Activated CD4-positive, alpha-beta T cell treated with anti-CD3 and anti-CD28 coated beads, Interleukin-10, Interleukin-2, amounts not matched to agents 100 ng/mL and 50 ng/mL, durations not matched to agents 16 hours and 8 hours (primary cell): ENCODE measurements around the gene WWP2.
"Not testable (repeated sequence)": the region's sequence is repeated elsewhere in the genome, so short reads cannot be mapped to it uniquely, and the experiment has no call there.

Experiments used
- DNase-seq: peaks from one replicate; pipeline ENCODE4 v3.0.0-alpha.2; 2020

WWP2 gene

GRCh38 chr16:69930117-69930776 lies 168.1 kb downstream of the WWP2 start:
- DNase-seq = peak; percentile 70

GRCh38 chr16:69931631-69932030 lies 169.5 kb downstream of the WWP2 start:
- no peak for DNase-seq

- no peak for DNase-seq
Observed at GRCh38 chr16:69932228-69932627, 170.1 kb downstream of the WWP2 start.

- DNase-seq = no peak
Observed at GRCh38 chr16:69932691-69933392, 170.7 kb downstream of the WWP2 start.

- no peak for DNase-seq
Observed at GRCh38 chr16:69934044-69934443, 171.9 kb downstream of the WWP2 start.

- DNase-seq = no peak
Observed at GRCh38 chr16:69934751-69935150, 172.6 kb downstream of the WWP2 start.

- no peak for DNase-seq
Observed at GRCh38 chr16:69935278-69935711, 173.2 kb downstream of the WWP2 start.

- no peak for DNase-seq
Observed at GRCh38 chr16:69935740-69936139, 173.6 kb downstream of the WWP2 start.

- no peak for DNase-seq
Observed at GRCh38 chr16:69936252-69936651, 174.1 kb downstream of the WWP2 start.

GRCh38 chr16:69936751-69937211 lies 174.6 kb downstream of the WWP2 start:
- DNase-seq = no peak

GRCh38 chr16:69937465-69937951 lies 175.4 kb downstream of the WWP2 start:
- DNase-seq = no peak

GRCh38 chr16:69938981-69939820 lies 177.1 kb downstream of the WWP2 start:
- no peak for DNase-seq

GRCh38 chr16:69939821-69940585 lies 177.9 kb downstream of the WWP2 start:
- DNase-seq = no peak

- no peak for DNase-seq
Observed at GRCh38 chr16:69940676-69941075, 178.5 kb downstream of the WWP2 start.

- no peak for DNase-seq
Observed at GRCh38 chr16:69941251-69942098, 179.3 kb downstream of the WWP2 start.

GRCh38 chr16:69942099-69942491 lies 180.0 kb downstream of the WWP2 start:
- no peak for DNase-seq

GRCh38 chr16:69942627-69943170 lies 180.6 kb downstream of the WWP2 start:
- no peak for DNase-seq

- DNase-seq = not testable (repeated sequence)
Observed at GRCh38 chr16:69943241-69944036, 181.3 kb downstream of the WWP2 start.

GRCh38 chr16:69950411-69950810 lies 188.3 kb downstream of the WWP2 start:
- not testable (repeated sequence) for DNase-seq

GRCh38 chr16:69951017-69951671 lies 189.0 kb downstream of the WWP2 start, which contains the start of gene CLEC18A:
CLEC18A (plus strand) TSS chr16:69951334; CDS start chr16:69951367, 33 bp downstream.
- DNase-seq = not testable (repeated sequence)
